Umbilical cord (tissue), 2 donors: ENCODE data around the gene AHRR. TPM values are rescaled to one million over a fixed set of nuclear protein-coding genes. Genes with fewer than 3 reads are reported as not detected.
"Not testable (repeated sequence)": the region's sequence is repeated elsewhere in the genome, so short reads cannot be mapped to it uniquely, and the experiment has no call there.

Experiments
- DNase-seq: peaks from one replicate; pipeline ENCODE4 v3.0.0-alpha.2; 2015; ENCODE audit warnings: low spot score
- total RNA-seq: library from RNA; depleted of rRNA; stranded (reverse); fragments of >200 nt; gene quantifications from one replicate; pipeline ENCODE4 v1.2.3, GENCODE V29; 2014; ENCODE audit warnings: low replicate concordance; ENCODE audit not compliant: insufficient read depth

Gene AHRR
- total RNA-seq, 1 donor from 2014 or later, result 18.3 TPM

DNA sequence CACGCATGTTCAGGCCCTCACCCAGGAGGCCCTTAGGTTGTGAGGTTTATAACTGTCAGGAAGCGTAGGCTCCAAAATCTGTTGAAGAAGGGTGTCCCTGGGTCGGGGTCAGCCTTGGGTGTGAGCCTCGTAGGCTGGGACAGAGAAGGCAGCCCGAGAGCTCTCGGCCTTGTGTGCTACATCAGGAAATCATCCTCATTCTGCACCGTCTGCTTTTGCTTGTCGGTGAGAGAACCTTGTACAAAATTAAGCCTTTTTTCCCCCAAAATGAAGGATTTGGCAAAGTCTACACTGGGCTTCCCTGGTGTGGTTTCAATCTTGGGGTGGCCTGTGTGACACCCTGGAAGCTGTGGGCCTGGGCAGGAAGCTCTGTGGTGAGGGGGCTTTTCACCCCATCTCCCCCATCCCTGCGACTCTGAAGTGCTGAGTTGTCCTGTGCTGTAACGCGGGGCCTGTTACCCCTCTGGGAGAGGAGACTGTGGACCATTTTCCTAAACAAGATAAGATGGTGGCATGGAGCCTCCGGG lies 55.3 kb downstream of the AHRR start:
- no peak for DNase-seq

GRCh38 chr5:377326-377981 lies 55.9 kb downstream of the AHRR start:
- no peak for DNase-seq

- DNase-seq, result no peak
These were observed 56.9 kb downstream of the AHRR start for GRCh38 chr5:378301-378891.

DNA sequence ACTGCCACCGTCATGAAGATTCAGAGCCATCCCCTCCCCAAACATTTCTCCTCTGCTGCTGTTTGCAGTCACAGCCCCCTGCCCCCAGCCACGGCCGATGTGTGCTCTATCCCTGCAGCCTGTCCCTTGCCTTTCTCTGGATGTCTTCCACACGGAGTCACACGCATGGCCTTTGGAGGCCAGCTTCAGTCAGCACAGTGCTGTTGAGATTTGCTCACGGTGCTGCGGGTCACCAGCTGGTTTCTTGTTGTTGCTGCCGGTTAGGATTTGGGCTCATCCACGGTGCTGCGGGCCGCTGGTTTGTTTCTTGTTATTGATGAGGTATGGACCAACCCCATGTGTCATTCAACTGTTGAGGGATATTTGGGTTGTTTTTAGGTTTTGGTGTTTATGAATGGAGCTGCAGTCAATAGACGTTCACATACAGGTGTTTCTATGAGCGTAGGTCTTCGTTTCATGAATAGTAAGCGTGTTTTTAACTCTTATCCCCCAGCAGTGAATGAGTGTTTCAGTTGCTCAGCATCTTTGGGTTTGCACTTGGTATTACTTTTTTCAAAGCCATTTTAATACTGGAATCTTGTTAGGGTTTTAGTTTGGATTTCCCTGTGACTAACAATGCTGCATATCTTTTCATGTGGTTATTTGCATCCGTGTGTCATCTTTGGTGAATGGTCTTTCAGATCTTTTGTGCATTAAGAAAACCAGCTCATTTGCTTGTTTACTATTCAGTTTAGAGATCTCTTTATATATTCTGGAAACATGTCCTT lies 57.6 kb downstream of the AHRR start:
- DNase-seq, result no peak

DNA sequence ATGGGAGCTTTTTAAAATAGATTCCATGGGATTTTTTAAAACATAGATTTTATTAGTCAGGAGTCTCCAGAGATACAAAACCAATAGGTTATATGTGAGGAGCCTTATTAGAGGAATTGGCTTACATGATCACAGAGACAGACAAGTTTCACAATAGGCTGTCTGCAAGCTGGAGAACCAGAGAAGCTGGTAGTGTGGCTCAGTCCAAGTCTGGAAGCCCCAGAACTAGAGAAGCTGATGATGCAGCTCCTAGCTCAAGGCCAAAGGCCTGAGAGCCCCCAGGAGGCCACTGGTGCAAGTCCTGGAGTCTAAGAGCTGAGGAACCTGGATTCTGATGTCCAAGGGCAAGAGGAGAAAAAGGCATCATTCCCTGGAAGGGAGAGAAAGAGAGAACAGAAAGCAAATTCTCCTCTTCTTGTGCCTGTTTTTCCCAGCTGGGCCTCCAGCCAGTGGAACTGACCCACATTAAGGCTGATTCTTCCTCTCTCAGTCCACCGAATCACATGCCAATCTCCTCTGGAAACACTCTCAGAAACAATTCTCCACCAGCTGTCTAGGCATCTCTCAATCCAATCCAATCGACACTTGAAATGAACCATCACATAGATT lies 59.3 kb downstream of the AHRR start:
- DNase-seq, result no peak

DNA sequence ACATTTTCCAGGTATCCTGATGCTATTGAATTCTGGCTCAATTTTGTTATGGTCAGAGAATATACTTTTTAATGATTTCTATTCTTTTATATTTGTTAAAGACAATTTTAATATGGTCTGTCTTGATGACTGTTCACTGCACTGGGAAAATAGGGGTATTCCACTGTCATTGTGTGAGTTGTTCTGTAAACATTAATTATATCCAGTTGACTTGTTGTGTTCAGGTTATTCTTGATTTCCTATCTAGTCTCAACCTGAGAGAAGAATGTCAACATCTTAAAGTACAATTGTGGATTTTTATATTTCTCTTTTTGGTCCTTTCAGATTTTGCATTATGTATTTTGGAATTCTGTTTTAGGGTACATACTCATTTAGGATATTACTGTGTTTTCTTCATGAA lies 61.6 kb downstream of the AHRR start:
- no peak for DNase-seq

GRCh38 chr5:383621-384020 lies 62.1 kb downstream of the AHRR start:
- no peak for DNase-seq

- not testable (repeated sequence) for DNase-seq
These were observed 63.1 kb downstream of the AHRR start for GRCh38 chr5:384576-384975.

DNA sequence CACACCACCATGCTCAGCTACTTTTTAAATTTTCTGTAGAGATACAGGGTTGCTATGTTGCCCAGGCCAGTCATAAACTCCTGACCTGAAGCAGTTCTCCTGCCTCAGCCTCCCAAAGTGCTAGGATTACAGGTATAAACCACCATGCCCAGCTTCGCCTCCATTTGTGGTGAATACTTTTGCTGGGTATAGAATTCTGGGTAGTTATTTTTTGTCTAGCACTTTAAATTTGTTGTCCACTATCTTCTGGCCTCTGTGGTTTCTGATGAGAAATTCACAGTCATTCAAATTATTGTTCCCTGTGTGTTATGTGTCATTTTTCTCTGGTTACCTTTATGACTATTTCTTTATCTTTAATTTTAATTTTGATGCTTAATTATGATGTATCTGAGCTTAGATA lies 63.8 kb downstream of the AHRR start:
- DNase-seq, result no peak

DNA sequence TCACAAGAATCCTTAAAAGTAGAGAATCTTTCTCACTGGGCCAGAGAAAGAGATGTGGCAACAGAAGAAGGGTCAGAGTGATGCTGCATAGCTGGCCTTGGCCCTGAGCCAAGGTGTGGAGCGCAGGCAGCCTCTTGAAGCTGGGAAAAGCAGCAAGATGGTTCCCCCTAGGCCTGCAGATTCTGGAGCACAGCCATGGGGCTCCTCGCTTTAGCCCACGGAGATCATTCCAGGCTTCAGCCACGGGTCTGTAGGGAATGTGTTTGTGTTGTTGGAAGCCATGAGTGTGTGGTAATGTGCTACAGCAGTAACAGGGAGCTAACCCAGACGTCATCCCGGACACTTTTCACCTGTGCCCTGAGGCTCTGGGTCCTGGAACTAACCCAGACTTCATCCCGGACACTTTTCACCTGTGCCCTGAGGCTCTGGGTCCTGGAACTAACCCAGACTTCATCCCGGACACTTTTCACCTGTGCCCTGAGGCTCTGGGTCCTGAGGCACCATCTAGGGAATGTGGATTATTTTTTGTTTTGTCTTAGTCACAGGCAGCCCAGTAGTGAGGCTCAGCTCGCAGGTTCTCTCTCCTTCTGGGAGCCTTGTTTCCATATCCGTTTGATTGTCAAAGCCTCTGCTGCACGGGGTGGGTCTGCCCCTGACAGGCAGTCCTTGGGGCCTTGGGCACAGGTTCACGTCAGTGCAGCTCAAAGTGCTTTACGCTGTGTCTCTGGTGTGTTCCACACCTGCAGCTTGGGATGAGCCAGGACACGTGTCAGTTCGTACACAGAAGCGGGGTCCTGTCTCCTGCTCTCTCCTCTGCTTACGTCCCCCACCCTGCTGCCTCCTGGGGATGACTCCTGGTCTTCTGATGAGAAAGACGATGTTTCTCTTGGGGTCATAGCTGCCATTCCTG lies 65.2 kb downstream of the AHRR start:
- DNase-seq, result no peak

DNA sequence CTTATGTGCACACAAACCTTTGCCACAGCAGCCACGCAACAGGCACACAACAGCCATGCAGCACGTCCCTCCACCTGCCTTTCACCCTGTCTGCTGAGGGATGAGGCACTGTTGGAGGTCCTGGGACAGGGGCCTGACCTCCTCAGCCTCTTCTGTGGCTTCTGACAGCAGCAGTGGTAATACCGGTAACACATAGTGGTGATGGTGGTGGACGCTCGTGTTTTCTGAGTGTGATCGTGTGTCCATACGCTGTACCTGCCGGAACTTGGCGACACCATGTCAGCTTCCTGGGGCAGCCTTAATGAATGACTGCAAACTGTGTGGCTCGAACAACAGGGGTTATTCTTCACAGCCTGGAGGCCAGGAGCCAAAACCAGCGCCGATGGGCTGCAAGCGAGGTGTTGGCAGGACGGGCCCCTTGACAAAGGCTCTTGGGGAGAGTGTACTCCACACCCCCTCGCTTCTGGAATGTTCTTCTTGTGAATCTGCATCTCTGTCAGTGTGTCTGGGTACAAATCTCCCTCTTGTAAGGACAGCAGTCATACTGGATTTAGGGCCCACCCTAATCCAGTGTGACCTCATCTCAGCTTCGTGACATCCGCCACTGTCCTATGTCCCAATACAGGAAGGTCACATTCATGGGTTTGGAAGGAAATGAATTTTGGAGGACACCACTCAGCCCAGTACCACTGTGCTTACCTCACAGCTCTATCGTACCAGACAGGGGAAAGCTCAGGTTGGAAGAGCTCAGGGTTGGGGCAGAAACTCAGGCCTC lies 66.2 kb downstream of the AHRR start:
- no peak for DNase-seq

GRCh38 chr5:388266-389196 lies 67.0 kb downstream of the AHRR start:
- DNase-seq, result no peak

GRCh38 chr5:389197-389821 lies 67.8 kb downstream of the AHRR start:
- DNase-seq, result no peak

DNA sequence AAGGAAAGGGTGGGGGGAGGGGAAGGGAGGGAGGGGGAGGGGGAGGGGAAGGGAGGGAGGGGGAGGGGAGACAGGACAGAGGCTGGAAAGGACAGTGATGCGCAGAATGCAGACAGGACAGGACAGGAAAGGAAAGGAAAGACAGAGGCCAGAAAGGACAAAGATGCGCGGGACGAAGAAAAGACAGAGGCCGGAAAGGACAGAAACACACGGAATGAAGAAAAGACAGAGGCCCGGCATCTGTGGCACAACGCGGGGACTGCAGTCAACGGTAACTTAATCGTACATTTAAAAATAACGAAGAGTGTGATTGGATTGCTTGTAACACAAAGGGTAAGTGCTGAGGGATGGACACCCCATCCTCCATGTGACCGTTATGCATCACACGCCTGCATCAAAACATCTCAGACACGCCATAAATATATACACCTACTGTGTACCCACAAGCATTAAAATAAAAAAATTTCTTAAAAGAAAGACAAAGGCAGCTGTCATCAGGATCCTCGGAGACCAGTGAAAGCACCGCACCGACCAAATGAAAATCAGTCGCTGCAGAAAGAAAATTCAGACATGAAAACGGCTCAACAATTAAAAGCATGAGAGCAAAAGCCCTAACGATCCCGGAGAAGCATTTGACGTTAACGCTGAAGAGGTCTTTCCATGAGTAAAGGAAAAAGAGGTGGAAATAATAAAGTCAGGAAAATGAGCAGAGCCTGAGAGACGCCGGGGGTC lies 68.5 kb downstream of the AHRR start:
- no peak for DNase-seq

DNA sequence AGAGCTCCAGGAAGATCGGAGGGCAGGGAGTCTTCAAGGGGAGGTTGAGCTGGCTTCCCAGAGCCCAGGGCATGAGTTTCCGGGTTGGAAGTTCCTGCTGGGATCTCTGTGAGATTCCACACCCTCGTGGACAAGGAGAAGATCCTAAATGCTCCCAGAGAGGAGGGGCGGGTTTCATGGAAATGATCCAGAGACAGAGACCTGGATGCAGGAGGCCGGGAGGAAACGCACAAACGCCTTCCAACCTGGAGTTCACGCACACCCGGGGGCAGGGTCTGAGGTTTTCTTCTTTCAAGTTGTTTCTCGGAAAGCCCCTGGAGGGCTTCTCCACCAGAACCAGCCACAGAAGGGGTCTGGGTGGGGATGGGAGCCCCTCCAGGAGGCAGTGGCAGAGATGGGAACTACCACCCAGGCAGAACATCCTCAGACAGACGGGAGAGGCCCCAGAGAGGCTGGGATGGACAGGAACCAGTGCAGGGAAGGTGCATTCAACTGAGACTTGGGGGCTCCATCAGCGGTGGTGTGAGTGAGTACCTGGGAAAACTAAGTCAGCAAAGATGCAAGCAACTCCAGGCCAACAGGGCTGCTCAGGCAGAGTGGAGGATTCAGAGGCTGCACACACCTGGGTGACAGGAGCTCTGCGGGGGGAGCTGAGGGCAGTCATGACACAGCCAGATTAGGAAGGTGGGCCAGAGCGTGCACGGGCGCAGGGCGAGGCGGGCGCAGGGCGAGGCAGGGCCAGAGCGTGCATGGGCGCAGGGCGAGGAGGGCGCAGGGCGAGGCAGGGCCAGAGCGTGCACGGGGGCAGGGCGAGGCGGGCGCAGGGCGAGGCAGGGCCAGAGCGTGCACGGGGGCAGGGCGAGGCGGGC lies 69.3 kb downstream of the AHRR start:
- no peak for DNase-seq

- DNase-seq, result no peak
These were observed 71.0 kb downstream of the AHRR start for GRCh38 chr5:392431-392988.

GRCh38 chr5:393846-394275 lies 72.3 kb downstream of the AHRR start:
- peak; percentile 68 for DNase-seq
